ACC112 (cell line): ENCODE results near the gene BFAR.
A peak's percentile ranks its signal among the peaks of the same experiment; 100 is the strongest.

Experiments used
- H2AFZ ChIP-seq: fragments of 200-600 bp; sonication (generic); one replicate; pipeline ENCODE4 v1.6.0; 2017; ENCODE audit warnings: antibody characterized with exemption, low read length; ENCODE audit not compliant: unreplicated experiment
- H3K27ac ChIP-seq: fragments of 200-600 bp; sonication (generic); 2 replicates; pipeline ENCODE4 v1.5.1; 2014; ENCODE audit warnings: low read depth, mild to moderate bottlenecking, antibody characterized with exemption, low read length, moderate library complexity
- H3K27me3 ChIP-seq: fragments of 200-600 bp; sonication (generic); 2 replicates; pipeline ENCODE4 v1.6.1; 2014; ENCODE audit warnings: mild to moderate bottlenecking, antibody characterized with exemption, low read length, moderate library complexity, mixed read lengths; ENCODE audit not compliant: insufficient read depth
- H3K36me3 ChIP-seq: fragments of 200-600 bp; sonication (generic); 2 replicates; pipeline ENCODE4 v1.6.1; 2016; ENCODE audit warnings: mild to moderate bottlenecking, antibody characterized with exemption, low read length, moderate library complexity, mixed read lengths; ENCODE audit not compliant: insufficient read depth
- H3K4me1 ChIP-seq: fragments of 200-600 bp; sonication (generic); one replicate; pipeline ENCODE4 v1.6.1; 2016; ENCODE audit warnings: low read length, mixed read lengths; ENCODE audit not compliant: insufficient read depth, unreplicated experiment, control insufficient read depth
- H3K4me3 ChIP-seq: fragments of 200-600 bp; sonication (generic); 2 replicates; pipeline ENCODE4 v1.5.1; 2014; ENCODE audit warnings: mild to moderate bottlenecking, low read depth, low read length
- H3K79me2 ChIP-seq: fragments of 200-600 bp; sonication (generic); one replicate; pipeline ENCODE4 v1.6.0; 2016; ENCODE audit warnings: low read length; ENCODE audit not compliant: control insufficient read depth, unreplicated experiment, insufficient read depth

The BFAR gene, protein sequence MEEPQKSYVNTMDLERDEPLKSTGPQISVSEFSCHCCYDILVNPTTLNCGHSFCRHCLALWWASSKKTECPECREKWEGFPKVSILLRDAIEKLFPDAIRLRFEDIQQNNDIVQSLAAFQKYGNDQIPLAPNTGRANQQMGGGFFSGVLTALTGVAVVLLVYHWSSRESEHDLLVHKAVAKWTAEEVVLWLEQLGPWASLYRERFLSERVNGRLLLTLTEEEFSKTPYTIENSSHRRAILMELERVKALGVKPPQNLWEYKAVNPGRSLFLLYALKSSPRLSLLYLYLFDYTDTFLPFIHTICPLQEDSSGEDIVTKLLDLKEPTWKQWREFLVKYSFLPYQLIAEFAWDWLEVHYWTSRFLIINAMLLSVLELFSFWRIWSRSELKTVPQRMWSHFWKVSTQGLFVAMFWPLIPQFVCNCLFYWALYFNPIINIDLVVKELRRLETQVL

DNA sequence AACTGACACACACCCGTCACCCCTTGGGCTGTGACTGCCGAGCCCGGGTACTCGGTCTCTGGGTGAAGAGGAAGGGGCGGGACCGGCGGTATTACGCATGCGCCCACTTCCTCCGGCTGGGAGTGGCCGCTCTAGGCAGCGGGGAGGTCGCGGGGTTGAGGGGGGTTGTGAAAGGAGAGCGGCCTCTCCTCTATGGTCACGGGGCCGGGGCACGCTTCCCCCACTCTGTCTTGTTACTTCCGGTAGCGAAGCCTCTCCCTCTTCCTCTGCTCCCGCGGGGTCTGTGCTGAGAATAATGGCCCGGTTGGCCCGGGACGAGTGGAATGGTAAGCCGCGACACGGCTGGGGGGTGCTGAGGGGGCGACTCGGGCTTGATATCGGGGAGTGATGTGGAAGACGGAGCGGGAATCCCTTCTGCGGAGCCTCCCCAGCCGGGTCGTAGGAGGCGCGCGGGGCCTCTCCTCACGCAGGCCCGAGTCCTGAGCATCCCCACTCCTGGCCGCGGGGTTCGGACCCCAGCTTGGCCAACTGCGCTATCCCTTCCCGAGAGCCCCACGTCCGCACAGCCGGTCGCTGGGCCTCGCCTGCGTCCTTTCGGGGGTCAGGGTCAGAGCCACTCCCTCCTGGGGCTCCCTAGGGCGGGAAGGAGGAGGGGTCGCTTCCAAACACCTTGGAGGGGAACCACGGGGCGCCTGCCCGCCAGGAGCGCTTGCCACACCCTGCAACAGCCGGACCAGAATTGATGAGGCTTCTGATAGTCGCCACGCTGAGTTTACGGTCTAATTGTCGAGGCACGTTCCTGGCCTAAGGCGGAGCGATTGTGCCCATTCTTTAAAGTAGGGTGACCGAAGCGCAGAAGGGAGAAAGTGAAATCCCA, at the start of gene BFAR:
Gene BFAR (plus strand): TSS at position 259 of the 877 bp plus-strand sequence. CDS start 11,396 bp downstream, outside the sequence.
- Histone ChIP-seq H3K27me3 (no peaks in the 10 kb centered on the region), H3K36me3 (peaks cover 14% of the 10 kb centered on the region), H3K27ac (peak within 1 kb of the TSS; percentile 89), H2AFZ (peak within 1 kb of the TSS; percentile 87), H3K79me2 (peaks cover 70% of the 10 kb centered on the region), H3K4me1 (peaks cover 32% of the 10 kb centered on the region), H3K4me3 (peak within 1 kb of the TSS; percentile 87)

DNA sequence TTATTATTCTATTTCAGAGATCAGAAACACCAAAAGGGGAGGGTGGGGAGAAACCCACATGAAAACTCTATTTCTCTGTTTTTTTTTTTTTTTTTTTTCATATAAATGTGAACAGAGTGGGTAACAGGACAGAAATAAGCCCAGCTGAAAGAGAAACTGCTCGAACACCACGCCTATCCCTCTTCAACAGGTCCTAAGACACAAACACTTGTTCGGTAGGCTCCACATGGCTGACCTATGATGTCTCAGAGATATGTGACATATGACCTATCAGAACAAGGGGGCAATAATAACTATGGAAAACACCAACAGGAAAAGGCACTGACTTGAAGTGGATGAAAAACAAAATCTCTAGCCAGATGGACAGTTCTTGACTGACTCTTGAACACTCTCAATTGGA, 47.5 kb upstream of the BFAR start:
- H3K36me3 ChIP-seq = peaks cover 29% of the 10 kb centered on the region
- no peak overlapping the region for H3K4me3 ChIP-seq
- no peaks in the 10 kb centered on the region for H3K79me2 ChIP-seq
- H3K27ac ChIP-seq = no peak overlapping the region
- no peaks in the 10 kb centered on the region for H3K27me3 ChIP-seq
- no peak overlapping the region for H2AFZ ChIP-seq
- peaks cover 10% of the 10 kb centered on the region for H3K4me1 ChIP-seq

DNA sequence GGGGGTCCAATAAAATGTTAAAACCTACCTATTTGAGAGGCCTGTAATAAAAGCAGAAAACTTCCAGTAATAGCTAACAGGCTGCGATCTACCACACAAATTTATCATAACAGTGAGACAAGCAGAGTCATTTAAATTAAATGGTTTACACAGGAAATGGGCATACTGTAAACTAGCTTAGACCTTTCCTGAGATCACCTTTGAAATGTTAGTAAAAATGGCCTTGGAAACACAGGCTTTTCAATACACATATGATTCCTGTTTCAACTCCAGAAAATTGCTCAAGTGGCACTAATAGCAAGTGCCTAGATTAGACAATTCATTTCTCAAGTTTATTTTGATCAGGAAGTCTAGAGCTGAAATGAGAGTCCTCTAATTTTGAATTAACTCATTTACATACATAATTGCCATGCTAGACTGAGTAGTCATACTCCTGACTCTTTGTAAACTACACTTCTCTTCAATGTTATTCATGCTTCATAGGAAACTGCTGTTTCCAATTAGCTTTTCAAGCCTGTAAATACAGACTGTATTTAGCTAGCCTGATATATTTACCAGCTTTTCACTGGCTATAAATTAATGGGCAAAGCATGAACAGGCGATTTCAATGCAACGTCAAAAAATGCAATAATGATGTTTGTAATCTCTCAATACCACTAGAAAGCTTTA, 46.0 kb upstream of the BFAR start:
- H3K27ac ChIP-seq = no peak overlapping the region
- H3K79me2 ChIP-seq = no peaks in the 10 kb centered on the region
- no peak overlapping the region for H2AFZ ChIP-seq
- no peaks in the 10 kb centered on the region for H3K27me3 ChIP-seq
- H3K4me1 ChIP-seq = no peaks in the 10 kb centered on the region
- H3K4me3 ChIP-seq = no peak overlapping the region
- peaks cover 21% of the 10 kb centered on the region for H3K36me3 ChIP-seq

DNA sequence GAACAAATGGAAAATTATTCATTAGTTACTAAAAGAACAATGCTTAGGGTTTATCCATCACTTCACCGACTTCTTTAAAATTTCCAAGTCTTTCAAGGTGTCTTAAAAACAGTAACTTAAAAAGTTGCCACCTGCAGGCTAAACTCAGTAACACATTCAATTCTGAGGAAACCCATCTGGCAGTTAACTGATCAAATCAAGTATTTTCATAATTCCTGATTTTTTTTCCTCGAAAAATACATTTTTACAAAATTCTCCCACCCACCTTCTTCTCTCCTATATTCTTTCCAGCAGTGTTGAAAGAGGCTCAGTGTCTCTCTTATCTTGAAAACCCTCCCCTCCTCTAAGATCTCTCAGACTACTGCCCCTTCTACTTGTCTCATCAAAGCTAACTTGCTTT, 32.6 kb upstream of the BFAR start:
- peaks cover 19% of the 10 kb centered on the region for H3K36me3 ChIP-seq
- H3K27me3 ChIP-seq = no peaks in the 10 kb centered on the region
- no peaks in the 10 kb centered on the region for H3K79me2 ChIP-seq

DNA sequence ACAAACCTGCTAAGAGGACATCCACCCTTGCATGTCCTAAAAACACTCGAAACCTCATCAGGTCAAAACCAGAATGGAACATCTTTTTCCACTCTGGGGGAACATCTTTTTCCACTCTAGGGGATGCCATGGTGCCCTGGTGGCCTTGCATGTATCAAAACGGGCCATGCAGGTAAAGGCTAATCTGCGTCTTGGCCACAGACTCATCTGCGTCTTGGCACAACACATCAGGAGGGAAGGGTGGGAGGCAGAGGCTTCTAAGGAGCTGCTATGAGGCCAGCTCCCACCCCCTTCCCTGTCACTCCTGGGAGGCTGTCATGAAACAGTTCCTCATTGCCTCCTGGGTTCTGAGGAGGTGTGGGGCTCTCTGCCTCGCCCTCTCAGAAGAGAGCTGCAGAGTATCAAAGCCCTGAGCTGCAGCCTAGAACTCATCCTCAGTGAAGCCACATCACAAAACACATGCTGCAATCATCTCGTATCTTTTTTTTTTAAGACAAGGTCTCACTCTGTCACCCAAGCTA, 30.2 kb upstream of the BFAR start:
- Histone ChIP-seq H3K4me1 (no peaks in the 10 kb centered on the region), H3K36me3 (peaks cover 19% of the 10 kb centered on the region), H3K27ac (no peak overlapping the region)

More for the DNA sequence above, 32.6 kb upstream of the BFAR start:
- H3K27ac ChIP-seq = no peak overlapping the region
- H3K4me3 ChIP-seq = no peak overlapping the region
- H2AFZ ChIP-seq = no peak overlapping the region
- H3K4me1 ChIP-seq = no peaks in the 10 kb centered on the region

DNA sequence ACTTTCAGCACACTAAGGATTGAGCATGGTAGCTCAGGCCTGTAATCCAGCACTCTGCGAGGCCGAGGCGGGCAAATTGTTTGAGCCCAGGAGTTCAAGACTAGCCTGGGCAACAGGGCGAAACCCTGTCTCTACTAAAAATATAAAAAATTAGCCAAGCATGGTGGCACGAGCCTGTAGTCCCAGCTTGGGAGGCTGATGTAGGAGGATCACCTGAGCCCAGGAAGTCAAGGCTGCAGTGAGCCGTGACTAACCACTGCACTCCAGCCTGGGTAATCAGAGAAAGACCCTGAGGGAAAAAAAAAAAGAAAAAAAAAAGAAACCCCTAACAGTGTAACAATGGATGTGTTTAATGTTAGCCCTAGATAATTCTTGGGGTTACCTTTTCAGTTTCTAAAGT, 26.6 kb upstream of the BFAR start:
- Histone ChIP-seq H3K4me3 (no peak overlapping the region), H3K36me3 (peaks cover 24% of the 10 kb centered on the region), H3K27me3 (no peaks in the 10 kb centered on the region), H3K79me2 (no peaks in the 10 kb centered on the region), H3K27ac (no peak overlapping the region), H3K4me1 (no peaks in the 10 kb centered on the region), H2AFZ (no peak overlapping the region)

More for the DNA sequence above, 30.2 kb upstream of the BFAR start:
- Histone ChIP-seq H3K27me3 (no peaks in the 10 kb centered on the region), H3K79me2 (no peaks in the 10 kb centered on the region), H2AFZ (no peak overlapping the region), H3K4me3 (no peak overlapping the region)

DNA sequence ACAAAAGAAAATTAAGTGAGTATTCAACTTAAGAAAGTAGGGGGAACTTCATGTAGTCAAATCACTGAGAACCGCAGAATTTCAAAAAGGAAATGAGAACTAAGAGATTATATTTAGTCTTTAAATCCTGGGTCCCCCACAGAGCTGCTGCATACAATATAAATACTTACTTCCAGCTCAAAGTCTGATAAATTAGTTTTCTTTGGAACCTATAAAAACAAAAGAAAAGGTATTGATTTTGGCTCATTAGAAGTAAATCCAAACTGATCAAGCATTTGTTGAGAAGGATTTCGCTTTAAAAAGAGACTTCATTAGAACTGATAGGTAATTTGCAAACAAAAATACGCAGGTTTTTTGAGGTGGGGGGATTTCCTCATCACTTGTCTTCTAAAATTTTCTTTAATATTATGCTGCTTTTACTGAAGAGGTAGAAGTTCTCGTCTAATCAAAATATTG, 24.6 kb upstream of the BFAR start:
- no peak overlapping the region for H3K4me3 ChIP-seq
- H2AFZ ChIP-seq = no peak overlapping the region
- no peaks in the 10 kb centered on the region for H3K4me1 ChIP-seq
- no peak overlapping the region for H3K27ac ChIP-seq
- H3K79me2 ChIP-seq = no peaks in the 10 kb centered on the region
- H3K27me3 ChIP-seq = no peaks in the 10 kb centered on the region
- H3K36me3 ChIP-seq = peaks cover 22% of the 10 kb centered on the region

DNA sequence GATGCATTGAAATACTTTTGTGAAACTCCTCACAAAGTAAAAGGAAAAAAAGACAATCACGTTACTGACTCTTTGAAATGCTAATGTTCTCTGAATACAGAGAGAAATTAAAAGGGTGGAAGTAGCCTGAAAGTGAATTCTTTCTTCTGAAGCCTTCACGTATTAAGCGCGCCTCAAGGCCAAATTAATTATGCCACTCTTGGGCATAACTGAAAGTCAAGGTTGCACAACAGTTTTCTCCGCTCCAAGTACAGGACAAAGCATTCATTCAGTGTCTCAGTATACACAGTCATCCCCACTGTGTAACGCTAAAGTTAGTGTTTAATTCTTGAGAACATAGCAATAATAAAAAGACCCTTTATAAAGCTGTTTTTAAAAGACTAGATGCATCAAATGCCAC, 24.1 kb upstream of the BFAR start:
- no peaks in the 10 kb centered on the region for H3K4me1 ChIP-seq
- H3K79me2 ChIP-seq = no peaks in the 10 kb centered on the region
- peaks cover 20% of the 10 kb centered on the region for H3K36me3 ChIP-seq
- H2AFZ ChIP-seq = no peak overlapping the region
- H3K4me3 ChIP-seq = no peak overlapping the region
- no peak overlapping the region for H3K27ac ChIP-seq
- H3K27me3 ChIP-seq = no peaks in the 10 kb centered on the region

DNA sequence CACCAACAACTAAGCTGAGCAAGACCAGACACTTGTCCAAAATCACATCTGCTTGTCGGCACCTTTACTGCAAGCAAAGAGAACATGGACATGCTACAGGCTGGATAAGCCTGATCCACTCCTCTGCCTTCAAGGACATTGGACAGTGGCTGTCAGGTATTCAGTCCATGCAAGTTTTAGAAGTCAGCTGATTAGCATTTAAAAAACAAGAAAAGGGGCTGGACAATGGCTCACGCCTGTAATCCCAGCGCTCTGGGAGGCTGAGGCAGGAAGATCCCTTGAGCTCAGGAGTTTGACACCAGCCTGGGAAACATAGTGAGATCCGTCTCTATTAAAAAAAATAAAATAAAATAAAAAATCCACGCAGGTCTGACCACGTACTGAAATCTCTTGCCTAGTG, 23.0 kb upstream of the BFAR start:
- Histone ChIP-seq H3K27ac (no peak overlapping the region), H2AFZ (no peak overlapping the region), H3K27me3 (no peaks in the 10 kb centered on the region), H3K4me1 (no peaks in the 10 kb centered on the region), H3K4me3 (no peak overlapping the region), H3K36me3 (peaks cover 17% of the 10 kb centered on the region), H3K79me2 (no peaks in the 10 kb centered on the region)

DNA sequence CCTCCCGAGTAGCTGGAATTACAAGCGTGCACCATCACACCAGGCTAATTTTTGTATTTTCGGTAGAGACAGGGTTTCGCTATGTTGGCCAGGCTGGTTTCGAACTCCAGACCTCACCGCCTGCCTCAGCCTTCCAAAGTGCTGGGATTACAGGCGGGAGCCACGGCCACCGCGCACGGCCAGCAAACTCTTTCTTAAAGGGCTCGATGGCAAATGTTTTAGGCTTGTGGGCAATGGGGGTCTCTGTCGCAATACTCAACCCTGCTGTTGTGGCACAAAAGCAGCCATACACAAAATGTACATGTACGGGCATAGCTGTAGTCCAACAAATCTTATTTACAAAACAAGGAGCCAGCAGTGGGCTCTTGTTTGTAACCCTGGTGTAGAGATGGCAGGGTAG, 21.1 kb upstream of the BFAR start:
- Histone ChIP-seq H3K27ac (no peak overlapping the region), H3K36me3 (peaks cover 29% of the 10 kb centered on the region), H2AFZ (no peak overlapping the region), H3K4me3 (no peak overlapping the region), H3K27me3 (no peaks in the 10 kb centered on the region), H3K79me2 (no peaks in the 10 kb centered on the region), H3K4me1 (no peaks in the 10 kb centered on the region)
